ENCODE results near the gene RBM39. TPM values are rescaled to one million over a fixed set of nuclear protein-coding genes. Genes with fewer than 3 reads are reported as not detected.

RBM39 gene
- total RNA-seq (2014; rRNA removed; shearing (Covaris generic)) (248 and 259 TPM in 2 replicates), polyA plus RNA-seq (2016; fragmentation: Nextera tagmentation; extraction: Ambion mirVana) (413 and 420 TPM in 2 replicates)
- long read RNA-seq, transcript RBM39-203 (17 exons, 2,831 nt): minor isoform, 5 of 99 reads
- long read RNA-seq, transcript RBM39-206 (18 exons, 2,883 nt): major isoform, 10 of 99 reads
- long read RNA-seq, transcript RBM39-216 (18 exons, 2,124 nt): major isoform, 10 of 99 reads
- long read RNA-seq, transcript RBM39-201 (17 exons, 2,488 nt): minor isoform, 6 of 99 reads
- long read RNA-seq, partial matches to known transcripts: 44 of 99 reads
- long read RNA-seq, other reads (novel, unspliced or antisense): 21 of 99 reads

DNA sequence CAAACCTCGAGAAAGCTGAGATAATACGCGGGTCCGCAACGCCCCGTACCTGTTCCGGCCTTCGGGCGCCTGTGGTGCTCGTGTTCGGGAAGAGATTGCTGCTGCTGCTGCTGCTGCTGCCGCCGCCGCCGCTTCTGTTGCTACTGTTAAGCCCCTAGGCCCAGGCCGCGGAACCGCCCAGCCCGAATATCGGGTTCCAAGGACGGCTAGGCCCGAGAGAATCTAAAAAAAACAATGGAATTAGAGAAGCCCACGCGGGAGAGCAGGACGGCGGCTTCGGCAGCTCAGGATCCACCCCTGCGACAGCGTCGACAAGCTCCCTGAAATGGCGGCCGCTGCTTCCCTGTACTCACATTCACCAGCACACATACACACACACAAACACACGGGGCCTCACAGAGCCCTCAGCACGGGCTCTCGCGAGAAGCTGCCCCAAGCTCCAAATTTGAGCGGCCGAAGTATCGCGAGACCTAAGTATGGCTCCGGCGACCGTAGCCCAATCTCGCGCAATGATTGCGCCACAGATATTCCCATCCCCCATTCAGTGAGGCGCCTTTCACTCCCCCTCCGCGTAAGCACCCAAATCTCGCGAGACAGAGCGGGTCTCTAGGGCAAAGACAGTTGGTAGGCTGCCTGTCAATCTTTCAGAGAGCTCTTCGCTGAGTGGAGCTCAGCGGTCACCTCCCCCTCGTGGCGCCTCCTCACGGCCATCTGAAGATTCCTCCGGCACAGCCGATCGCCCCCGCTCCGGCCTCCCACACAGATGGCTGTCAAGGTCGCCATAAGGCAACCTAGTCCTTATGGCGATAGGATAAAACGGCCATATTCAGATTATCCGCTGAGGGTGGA lies at the start of gene RBM39:
Gene RBM39 (minus strand): TSS at position 369 of the 849 bp plus-strand sequence. CDS start 1,386 bp downstream, outside the sequence.
- peaks cover 48% of the 10 kb centered on the region for H3K79me2 ChIP-seq (replicated peaks; ENCODE audit: insufficient read depth)
- Mint-ChIP-seq H3K36me3 (ENCODE audit: low read depth) (peaks cover 47% of the 10 kb centered on the region), H3K27me3 (ENCODE audit: insufficient read depth, low read depth, poor library complexity) (peaks cover 25% of the 10 kb centered on the region), H3K4me1 (peaks cover 28% of the 10 kb centered on the region), H3K4me3 (peak within 1 kb of the TSS; percentile 90), H3K9me3 (peaks cover 4% of the 10 kb centered on the region; the same call in 1 of the 3 replicates), H3K27ac (peak within 1 kb of the TSS; percentile 99)
- peak within 1 kb of the TSS; percentile 83 for H3K4me2 ChIP-seq
- no peak within 1 kb of the TSS for H2AFZ ChIP-seq
- H3F3A ChIP-seq (replicated peaks; ENCODE audit: low read depth): 0 out of 2 replicates have a peak, but pooled peaks cover 9% of the 10 kb centered on the region
- DNase-seq (ENCODE audit: low spot score): peak; percentile 100
- peak; percentile 90 for ATAC-seq
- H3K36me3 ChIP-seq (ENCODE audit: insufficient read depth): peaks cover 31% of the 10 kb centered on the region
- H3K27ac ChIP-seq (ENCODE audit: low read depth): peak within 1 kb of the TSS; percentile 100
- H4K20me1 ChIP-seq (replicated peaks; ENCODE audit: insufficient read depth): peaks cover 38% of the 10 kb centered on the region
- peak within 1 kb of the TSS; percentile 84 for H3K4me3 ChIP-seq
- H3K27me3 ChIP-seq (ENCODE audit: insufficient read depth): no peaks in the 10 kb centered on the region
- no peaks in the 10 kb centered on the region for H3K9me2 ChIP-seq (ENCODE audit: insufficient read depth)
- H3K4me1 ChIP-seq (ENCODE audit: insufficient read depth): peaks cover 17% of the 10 kb centered on the region
- TF ChIP-seq EZH2 (IDR thresholded peaks at IDR 0.05; ENCODE audit: low read depth, unreplicated experiment): no peak
- no peak for TF ChIP-seq NANOG (IDR thresholded peaks at IDR 0.05; ENCODE audit: borderline replicate concordance)
- TF ChIP-seq, protein P1, sequence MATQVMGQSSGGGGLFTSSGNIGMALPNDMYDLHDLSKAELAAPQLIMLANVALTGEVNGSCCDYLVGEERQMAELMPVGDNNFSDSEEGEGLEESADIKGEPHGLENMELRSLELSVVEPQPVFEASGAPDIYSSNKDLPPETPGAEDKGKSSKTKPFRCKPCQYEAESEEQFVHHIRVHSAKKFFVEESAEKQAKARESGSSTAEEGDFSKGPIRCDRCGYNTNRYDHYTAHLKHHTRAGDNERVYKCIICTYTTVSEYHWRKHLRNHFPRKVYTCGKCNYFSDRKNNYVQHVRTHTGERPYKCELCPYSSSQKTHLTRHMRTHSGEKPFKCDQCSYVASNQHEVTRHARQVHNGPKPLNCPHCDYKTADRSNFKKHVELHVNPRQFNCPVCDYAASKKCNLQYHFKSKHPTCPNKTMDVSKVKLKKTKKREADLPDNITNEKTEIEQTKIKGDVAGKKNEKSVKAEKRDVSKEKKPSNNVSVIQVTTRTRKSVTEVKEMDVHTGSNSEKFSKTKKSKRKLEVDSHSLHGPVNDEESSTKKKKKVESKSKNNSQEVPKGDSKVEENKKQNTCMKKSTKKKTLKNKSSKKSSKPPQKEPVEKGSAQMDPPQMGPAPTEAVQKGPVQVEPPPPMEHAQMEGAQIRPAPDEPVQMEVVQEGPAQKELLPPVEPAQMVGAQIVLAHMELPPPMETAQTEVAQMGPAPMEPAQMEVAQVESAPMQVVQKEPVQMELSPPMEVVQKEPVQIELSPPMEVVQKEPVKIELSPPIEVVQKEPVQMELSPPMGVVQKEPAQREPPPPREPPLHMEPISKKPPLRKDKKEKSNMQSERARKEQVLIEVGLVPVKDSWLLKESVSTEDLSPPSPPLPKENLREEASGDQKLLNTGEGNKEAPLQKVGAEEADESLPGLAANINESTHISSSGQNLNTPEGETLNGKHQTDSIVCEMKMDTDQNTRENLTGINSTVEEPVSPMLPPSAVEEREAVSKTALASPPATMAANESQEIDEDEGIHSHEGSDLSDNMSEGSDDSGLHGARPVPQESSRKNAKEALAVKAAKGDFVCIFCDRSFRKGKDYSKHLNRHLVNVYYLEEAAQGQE (IDR thresholded peaks at IDR 0.05; ENCODE audit: unreplicated experiment): peak; percentile 6
- TF ChIP-seq, protein P2, sequence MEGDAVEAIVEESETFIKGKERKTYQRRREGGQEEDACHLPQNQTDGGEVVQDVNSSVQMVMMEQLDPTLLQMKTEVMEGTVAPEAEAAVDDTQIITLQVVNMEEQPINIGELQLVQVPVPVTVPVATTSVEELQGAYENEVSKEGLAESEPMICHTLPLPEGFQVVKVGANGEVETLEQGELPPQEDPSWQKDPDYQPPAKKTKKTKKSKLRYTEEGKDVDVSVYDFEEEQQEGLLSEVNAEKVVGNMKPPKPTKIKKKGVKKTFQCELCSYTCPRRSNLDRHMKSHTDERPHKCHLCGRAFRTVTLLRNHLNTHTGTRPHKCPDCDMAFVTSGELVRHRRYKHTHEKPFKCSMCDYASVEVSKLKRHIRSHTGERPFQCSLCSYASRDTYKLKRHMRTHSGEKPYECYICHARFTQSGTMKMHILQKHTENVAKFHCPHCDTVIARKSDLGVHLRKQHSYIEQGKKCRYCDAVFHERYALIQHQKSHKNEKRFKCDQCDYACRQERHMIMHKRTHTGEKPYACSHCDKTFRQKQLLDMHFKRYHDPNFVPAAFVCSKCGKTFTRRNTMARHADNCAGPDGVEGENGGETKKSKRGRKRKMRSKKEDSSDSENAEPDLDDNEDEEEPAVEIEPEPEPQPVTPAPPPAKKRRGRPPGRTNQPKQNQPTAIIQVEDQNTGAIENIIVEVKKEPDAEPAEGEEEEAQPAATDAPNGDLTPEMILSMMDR (conservative IDR thresholded peaks at IDR 0.05; ENCODE audit: low read depth in 2 of 2): peak in 1 of 2 experiments; percentile 32; a peak in 1 of 4 replicates
- TF ChIP-seq STAT1 (IDR thresholded peaks at IDR 0.05; ENCODE audit: unreplicated experiment): no peak
- TF ChIP-seq, protein P3, sequence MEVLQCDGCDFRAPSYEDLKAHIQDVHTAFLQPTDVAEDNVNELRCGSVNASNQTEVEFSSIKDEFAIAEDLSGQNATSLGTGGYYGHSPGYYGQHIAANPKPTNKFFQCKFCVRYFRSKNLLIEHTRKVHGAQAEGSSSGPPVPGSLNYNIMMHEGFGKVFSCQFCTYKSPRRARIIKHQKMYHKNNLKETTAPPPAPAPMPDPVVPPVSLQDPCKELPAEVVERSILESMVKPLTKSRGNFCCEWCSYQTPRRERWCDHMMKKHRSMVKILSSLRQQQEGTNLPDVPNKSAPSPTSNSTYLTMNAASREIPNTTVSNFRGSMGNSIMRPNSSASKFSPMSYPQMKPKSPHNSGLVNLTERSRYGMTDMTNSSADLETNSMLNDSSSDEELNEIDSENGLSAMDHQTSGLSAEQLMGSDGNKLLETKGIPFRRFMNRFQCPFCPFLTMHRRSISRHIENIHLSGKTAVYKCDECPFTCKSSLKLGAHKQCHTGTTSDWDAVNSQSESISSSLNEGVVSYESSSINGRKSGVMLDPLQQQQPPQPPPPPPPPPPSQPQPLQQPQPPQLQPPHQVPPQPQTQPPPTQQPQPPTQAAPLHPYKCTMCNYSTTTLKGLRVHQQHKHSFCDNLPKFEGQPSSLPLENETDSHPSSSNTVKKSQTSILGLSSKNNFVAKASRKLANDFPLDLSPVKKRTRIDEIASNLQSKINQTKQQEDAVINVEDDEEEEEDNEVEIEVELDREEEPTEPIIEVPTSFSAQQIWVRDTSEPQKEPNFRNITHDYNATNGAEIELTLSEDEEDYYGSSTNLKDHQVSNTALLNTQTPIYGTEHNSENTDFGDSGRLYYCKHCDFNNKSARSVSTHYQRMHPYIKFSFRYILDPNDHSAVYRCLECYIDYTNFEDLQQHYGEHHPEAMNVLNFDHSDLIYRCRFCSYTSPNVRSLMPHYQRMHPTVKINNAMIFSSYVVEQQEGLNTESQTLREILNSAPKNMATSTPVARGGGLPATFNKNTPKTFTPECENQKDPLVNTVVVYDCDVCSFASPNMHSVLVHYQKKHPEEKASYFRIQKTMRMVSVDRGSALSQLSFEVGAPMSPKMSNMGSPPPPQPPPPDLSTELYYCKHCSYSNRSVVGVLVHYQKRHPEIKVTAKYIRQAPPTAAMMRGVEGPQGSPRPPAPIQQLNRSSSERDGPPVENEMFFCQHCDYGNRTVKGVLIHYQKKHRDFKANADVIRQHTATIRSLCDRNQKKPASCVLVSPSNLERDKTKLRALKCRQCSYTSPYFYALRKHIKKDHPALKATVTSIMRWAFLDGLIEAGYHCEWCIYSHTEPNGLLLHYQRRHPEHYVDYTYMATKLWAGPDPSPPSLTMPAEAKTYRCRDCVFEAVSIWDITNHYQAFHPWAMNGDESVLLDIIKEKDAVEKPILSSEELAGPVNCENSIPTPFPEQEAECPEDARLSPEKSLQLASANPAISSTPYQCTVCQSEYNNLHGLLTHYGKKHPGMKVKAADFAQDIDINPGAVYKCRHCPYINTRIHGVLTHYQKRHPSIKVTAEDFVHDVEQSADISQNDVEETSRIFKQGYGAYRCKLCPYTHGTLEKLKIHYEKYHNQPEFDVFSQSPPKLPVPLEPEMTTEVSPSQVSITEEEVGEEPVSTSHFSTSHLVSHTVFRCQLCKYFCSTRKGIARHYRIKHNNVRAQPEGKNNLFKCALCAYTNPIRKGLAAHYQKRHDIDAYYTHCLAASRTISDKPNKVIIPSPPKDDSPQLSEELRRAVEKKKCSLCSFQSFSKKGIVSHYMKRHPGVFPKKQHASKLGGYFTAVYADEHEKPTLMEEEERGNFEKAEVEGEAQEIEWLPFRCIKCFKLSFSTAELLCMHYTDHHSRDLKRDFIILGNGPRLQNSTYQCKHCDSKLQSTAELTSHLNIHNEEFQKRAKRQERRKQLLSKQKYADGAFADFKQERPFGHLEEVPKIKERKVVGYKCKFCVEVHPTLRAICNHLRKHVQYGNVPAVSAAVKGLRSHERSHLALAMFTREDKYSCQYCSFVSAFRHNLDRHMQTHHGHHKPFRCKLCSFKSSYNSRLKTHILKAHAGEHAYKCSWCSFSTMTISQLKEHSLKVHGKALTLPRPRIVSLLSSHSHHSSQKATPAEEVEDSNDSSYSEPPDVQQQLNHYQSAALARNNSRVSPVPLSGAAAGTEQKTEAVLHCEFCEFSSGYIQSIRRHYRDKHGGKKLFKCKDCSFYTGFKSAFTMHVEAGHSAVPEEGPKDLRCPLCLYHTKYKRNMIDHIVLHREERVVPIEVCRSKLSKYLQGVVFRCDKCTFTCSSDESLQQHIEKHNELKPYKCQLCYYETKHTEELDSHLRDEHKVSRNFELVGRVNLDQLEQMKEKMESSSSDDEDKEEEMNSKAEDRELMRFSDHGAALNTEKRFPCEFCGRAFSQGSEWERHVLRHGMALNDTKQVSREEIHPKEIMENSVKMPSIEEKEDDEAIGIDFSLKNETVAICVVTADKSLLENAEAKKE (CRISPR knock-in tag; IDR thresholded peaks at IDR 0.05): no peak
- no peak for TF ChIP-seq ZNF331 (CRISPR knock-in tag; IDR thresholded peaks at IDR 0.05; ENCODE audit: low read depth)
- TF ChIP-seq EZH2phosphoT487 (IDR thresholded peaks at IDR 0.05; ENCODE audit: unreplicated experiment): no peak
- peak; percentile 97 for TF ChIP-seq POLR2AphosphoS5 (IDR thresholded peaks at IDR 0.05; ENCODE audit: low read depth)
- TF ChIP-seq ZNF114 (CRISPR knock-in tag; IDR thresholded peaks at IDR 0.05): no peak
- TF ChIP-seq CREB1 (CRISPR knock-in tag; IDR thresholded peaks at IDR 0.05; ENCODE audit: low read depth): peak; percentile 93
- TF ChIP-seq, protein P4, sequence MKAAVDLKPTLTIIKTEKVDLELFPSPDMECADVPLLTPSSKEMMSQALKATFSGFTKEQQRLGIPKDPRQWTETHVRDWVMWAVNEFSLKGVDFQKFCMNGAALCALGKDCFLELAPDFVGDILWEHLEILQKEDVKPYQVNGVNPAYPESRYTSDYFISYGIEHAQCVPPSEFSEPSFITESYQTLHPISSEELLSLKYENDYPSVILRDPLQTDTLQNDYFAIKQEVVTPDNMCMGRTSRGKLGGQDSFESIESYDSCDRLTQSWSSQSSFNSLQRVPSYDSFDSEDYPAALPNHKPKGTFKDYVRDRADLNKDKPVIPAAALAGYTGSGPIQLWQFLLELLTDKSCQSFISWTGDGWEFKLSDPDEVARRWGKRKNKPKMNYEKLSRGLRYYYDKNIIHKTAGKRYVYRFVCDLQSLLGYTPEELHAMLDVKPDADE (IDR thresholded peaks at IDR 0.05): peak; percentile 31; the same call in 1 of the 2 replicates

Measured in GM23338 (cell line).